Suppressor macrophage (primary cell): Measurements from ENCODE around the gene COCH.
A peak's percentile ranks its signal among the peaks of the same experiment; 100 is the strongest.
"Not testable (repeated sequence)": the region's sequence is repeated elsewhere in the genome, so short reads cannot be mapped to it uniquely, and the experiment has no call there.

Experiments used
- DNase-seq, 4 experiments: peaks; one replicate each; pipeline ENCODE4 v3.0.0-alpha.2; 2020 to 2022

The COCH gene

DNA sequence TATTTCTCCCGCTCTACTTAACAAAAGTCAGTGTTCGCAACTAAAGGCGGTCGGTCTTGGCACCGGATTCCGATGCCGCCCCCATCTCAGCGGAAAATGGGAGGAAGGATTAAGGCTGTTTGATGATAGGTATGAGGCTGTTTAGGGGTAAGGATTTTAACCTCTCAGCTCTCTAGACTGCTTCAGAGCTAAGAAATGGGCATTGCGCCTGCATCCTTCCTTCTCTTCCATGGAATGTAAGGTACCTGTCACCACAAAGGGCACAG is 1.4 kb downstream of the COCH start:
- no peak for DNase-seq

DNA sequence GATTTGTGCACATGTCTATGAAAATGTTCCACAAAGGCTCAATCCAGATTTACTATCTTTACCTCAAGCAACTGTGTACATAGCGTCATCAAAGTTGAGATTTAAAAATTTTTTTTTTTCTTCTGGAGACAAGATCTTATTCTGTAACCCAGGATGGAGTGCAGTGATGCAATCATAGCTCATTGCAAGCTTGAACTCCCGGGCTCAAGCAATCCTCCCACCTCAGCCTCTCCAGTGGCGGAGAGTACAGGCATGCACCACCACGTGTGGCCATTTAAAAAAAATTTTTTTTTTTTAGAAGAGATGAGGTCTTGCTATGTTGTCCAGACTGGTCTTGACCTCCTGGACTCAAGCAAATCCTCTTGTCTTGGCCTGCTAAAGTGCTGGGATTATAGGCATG is 2.3 kb downstream of the COCH start:
- no peak for DNase-seq

DNA sequence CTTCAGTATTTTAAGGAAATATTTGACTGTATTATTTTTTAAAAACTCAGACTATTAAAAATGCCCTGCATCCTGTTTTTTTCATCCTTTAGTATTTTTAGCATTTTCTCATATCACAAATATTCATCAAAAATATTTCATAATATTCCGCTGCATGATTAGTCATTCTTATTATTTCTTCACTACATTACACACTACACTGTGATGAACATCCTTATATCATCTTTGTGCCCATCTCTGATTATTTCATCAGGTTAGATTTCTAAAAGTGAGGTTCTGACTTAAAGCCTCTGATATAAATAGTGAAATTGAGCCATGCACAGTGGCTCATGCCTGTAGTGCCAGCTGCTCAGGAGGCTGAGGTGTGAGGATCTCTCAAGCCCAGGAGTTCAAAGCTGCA is 8.1 kb downstream of the COCH start:
- DNase-seq: peak in 1 of 4 experiments; percentile 31

DNA sequence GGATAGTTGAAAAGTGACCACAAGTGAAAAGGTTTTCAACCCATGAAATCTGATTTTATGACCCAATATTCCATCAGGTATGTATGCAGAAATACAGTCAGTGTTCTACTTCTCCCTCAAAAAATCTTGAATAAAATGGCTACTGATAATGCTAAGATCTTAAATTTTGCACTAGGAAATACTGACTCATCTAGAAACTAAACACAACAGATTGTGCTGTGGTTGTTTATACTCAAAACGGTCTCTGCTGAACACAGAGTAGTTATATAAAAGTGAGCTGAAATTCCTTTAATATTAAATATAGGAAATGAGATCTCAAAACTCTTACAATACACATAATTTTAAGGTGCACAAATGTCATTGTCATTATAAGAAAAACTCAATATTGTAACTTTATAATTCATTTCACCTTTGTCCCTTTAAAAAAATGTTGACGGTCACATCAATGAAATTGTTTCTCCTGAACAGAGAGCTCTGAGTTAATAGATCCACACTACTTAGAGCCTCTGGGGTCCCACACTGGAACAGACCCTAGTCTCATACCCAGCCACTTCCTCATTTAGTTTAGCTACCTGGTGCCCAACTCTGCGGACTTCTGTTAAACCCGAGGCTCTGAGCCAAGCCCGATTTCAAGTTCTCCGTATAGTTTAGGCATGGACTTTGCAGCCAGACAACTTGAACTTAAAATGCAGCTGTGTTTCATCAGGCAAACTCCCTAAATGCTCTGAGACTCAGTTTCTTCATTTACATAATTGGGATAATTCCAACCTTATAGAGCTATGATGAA is 9.3 kb downstream of the COCH start:
- no peak for DNase-seq

DNA sequence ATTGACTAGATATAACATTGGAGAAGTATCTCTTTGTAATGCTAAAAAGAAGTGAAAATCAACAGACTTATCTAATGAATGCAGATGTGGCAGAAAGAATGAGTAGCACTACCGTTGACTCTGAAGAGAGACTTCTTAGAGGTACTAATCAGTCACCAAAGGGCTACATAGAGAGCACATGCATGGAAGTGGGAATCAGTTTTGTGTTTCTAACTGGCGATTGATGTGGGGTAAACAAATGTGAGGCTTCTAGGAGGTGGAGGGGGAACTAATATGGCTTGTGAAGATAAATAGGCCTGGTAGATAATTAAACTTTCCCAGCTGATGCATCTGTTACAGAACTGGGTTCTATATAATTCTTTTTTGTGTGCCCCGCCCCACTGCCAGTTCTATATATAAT is 10.5 kb downstream of the COCH start:
- DNase-seq: no peak

DNA sequence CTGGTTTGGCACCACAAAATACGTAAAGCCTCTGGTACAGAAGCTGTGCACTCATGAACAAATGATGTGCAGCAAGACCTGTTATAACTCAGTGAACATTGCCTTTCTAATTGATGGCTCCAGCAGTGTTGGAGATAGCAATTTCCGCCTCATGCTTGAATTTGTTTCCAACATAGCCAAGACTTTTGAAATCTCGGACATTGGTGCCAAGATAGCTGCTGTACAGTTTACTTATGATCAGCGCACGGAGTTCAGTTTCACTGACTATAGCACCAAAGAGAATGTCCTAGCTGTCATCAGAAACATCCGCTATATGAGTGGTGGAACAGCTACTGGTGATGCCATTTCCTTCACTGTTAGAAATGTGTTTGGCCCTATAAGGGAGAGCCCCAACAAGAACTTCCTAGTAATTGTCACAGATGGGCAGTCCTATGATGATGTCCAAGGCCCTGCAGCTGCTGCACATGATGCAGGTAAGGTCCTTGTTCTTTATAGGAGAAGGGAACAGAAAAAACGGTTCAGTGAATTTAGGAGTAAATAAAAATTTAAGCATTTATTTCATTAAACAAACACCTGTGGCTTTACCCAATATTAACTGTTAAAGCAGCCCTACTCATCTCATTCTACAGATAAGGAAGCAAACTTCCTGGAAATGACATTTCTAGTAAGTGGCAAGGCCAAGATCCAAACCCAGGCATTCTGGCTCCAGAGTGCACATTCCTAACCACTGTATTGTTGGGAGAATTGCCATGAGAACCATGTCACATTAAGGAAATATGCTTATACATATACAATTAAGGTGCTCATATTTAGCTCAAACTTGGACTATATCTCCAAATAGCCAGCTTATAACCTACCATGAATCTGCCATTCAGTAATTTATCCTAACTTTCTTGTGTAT is 11.7 kb downstream of the COCH start:
- no peak for DNase-seq

DNA sequence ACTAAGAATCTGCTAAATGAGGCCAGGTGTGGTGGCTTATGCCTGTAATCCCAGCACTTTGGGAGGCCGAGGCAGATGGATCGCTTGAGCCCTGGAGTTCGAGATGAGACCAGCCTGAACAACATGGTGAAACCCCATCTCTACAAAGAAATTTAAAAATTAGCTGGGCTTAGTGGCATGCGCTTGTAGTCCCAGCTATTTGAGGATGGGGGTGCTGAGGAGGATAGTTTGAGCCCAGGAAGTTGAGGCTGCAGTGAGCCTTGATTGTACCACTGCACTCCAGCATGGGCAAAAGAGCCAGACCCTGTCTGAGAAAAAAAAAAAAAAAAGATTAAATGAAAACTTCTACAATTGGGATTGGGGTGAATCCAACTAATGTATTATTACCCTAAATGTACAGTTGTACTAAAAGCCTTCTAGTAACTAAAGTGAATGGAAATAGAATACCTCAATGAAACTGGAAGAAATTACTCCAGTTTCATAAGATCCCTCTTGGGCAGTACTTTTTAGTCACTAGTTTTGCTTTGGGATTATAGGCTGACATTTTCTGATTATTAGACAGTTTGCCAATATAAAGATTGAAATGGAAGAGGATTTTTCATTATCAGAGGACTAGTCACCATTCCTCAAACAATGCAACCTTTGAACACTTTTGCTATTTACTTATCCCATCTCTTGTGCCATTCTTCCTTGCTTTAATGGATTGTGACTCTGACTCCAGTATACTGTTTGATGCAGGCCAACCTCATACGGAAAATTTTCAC is 14.3 kb downstream of the COCH start:
- DNase-seq: no peak

DNA sequence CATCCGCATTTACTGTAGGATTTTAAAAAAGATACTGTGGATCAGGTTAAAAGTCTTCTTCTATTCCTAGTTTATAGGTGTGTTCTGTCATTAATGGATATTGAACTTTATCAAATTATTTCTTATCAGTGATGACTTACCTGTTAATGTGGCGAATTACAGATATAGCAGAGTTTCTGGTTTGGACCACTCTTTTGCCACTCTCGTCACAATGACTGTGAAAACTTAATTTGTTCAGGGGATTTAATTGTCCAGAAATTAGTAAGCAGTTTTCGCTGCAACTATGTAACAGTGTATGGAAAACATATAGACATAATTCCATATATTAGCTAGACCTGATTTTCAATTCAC is 14.9 kb downstream of the COCH start:
- no peak for DNase-seq

DNA sequence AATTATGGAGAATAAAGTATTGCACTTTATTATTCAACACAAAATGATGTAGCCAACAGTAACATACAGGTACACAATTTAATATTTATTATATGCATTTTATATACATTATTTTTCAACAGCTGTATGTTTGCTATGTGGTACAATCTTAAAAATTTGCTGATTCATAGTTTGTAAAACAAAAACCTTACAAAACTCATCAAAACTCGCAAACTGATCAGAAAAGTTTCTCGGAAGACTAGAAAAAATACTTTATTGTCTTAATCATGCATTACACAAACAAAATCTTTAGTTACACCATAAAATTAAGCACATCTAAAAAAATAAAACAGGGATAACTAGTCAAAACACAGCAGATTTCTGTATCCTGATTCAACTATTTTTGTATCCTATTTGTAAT is 19.5 kb downstream of the COCH start:
- no peak for DNase-seq

DNA sequence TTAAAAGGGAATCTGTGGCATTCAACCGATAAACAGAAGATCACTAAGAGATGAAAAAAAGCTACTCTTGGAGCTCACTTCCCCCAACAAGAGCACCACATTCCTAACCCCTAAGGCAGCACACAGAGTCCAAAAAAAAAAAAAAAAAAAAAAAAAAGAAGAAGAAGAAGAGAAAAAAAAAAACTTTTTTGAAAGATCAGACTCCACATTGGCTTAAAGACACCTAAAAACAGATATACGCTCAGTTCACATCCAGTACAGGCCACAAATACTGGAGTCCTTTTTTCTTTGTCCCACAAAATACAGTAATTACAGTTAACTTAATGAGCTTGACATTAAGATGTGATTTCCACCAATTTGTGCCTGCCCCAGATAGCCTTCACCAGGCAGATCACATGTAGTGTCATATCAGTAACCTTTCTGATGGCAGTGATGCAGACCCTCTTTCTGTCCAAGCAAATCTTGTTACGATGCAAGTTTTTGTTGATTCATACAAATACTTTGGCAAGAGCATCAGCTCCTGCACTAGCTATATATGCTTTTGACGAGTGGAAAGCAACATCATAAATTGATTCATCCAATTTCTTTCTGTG is 20.7 kb downstream of the COCH start:
- no peak for DNase-seq

DNA sequence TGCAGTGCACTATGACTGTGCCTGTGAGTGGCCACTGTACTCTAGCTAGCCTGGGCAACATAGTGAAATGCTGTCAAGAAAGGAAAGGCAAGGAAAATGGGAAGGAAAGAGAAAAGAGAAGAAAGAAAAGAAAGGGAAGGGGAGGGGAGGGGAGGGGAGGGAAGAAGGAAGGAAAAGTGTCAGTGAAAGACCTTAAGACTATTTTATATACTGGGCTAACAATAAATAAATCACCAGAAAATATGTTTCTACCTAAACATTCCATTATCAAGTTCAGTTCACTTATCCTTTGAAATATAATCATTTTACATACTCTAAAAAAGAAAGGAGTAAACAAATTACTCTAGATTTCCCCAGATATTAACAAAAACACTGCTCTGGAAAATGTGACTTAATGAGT is 22.1 kb downstream of the COCH start:
- no peak for DNase-seq

DNA sequence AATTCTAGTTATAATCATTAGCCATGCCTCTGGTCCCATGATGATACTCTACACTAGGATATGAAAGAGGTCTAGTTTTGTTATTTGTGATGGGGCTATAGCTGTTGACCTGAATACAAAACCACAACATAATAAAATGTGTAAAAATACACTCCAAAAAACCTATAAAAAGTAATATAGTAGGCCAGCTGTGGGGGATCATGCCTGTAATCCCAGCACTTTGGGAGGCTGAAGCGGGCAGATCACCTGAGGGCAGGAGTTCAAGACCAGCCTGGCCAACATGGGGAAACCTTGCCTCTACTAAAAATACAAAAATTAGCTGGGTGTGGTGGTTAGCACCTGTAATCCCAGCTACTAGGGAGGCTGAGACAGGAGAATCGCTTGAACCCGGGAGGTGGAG is 22.8 kb downstream of the COCH start:
- DNase-seq: not testable (repeated sequence)

DNA sequence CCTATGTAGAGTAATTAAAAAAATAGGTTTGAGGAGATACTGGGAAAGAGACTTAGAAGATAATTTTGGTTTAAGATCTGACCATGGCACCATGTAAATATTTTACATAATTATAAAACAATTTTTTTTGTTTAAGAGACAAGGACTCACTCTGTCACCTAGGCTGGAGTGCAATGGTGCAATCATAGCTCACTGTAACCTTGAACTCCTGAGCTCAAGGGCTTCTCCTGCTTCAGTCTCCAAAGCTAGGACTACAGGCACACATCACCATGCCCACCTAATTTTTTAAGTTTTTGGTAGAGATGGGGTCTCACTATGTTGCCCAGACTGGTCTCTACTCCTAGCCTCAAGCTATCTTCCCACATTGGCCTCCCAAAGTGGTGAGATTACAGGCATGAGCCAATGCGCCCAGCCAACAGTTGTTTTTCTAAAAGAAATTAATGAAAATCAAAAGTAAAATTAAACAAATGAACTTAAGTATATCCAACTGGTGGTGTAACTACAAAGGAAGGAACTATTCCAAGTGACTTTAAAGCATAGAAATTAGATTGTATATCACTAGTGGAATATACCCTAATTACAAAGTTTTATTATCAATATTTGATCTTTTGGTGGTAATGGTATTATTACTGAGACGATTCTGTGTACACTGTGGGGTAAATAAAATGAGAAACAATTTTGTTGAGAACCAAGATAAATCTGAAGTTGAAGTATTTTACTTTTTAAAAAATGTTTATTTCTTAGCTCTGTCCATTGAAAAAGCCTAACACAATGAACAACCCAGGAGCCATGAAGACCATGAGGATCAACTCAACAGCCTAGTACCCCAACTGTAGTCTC is 29.1 kb downstream of the COCH start:
- DNase-seq: no peak

DNA sequence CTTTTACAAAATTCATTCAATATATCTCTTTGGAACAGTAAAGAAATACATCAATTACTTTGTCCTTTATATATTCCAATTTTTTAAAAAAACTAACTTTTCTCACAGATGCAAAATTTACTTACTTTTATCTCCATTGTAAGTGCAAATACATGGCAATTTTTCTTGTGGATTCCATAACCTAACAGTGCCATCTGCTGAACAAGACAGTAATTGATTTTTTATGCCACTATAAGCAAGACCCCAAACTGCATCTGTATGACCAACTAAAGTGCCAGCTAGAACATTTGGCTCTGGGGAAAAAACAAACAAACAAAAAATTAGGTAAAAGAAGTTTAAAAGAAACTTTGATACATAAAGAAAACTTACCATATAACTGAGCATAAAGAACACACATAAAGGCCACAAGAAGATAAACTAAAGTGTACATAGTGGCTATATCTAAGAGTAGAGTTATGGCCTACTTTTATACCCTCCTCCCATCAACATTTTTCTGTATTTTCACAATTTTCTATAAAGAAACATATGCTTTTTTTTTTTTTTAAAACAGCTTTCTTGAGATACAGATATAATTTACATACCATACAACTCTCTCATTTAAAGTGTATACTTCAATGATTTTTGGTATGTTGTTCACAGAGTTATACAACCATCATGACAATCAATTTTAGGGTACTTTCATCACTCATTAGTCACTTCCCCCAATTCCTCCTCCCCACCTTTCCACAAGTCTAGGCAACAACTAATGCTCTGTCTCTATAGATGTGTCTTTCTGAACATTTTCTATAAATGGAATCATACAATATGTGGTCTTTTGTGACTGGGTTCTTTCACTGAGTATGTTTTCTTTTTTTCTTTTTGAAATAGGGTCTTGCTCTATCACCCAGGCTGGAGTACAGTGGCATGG is 32.6 kb downstream of the COCH start:
- peak in 2 of 4 experiments; percentile 4 to 30 for DNase-seq

DNA sequence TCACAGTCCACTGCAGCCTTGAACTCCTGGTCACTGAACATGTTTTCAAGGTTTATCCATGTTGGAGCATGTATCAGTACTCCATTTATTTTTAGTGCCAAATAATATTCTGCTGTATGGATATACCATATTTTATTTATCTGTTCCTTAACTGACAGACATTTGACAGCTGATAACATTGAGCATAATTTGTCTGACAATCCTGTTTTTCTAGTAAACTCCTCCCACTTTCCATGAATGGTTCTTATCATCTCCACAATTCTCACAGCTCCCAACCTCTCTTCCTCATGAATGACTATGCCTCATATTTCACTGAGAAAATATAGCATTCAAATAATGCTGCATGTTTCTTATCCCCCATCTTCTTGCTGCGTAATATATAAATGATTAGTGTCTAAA is 33.3 kb downstream of the COCH start:
- DNase-seq: no peak

DNA sequence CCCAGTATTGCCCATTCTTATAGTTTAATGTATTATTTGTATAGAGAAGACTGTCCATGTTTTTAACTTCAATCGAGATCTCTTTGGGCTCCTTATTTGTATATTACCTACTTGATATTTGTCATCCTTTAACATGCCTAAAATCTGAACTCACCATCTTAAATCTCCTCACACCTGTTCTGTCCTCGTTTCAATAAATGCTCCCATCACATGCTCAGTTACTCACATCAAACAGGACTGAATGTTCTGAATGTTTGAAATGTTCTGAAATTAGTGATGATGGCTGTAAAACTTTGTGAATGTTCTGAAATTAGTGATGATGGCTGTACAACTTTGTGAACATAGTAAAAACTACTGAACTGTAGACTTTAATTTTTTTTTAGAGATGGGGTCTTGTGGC is 34.5 kb downstream of the COCH start:
- no peak for DNase-seq

DNA sequence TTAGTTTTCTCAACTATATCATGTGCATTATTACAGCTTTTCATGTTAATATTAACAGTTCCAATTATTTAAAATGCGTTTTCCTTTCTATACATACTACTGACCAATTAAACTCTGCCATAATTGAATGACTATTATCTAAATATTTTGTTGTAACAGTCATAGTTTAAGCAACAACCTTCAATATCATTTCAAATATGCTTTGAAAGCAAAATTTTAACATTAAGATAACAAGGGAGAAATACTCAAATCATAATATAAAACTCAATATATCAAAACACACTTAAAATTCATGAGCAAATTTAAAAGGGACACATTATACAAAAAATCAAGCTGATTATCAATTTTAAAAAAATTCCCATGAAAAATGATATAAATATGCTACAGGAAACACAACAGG is 40.5 kb downstream of the COCH start:
- DNase-seq: no peak

DNA sequence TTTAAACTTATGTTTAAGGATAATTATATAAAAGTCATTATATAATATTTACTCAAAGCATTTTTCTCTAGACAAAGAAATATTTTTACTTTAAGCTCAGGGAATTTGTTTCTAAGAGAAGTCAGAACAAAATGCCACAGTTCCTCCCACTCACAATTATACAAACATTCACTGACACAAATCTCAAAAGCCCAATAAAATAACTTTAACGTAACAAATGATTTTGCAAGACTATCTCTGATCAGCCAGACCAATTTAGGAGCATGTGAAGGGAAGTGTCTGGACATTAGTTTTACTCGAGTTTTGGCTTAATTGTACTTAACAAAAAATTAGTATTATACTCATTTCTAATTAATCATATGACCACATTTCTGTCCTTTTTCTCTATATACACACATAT is 41.2 kb downstream of the COCH start:
- no peak for DNase-seq

DNA sequence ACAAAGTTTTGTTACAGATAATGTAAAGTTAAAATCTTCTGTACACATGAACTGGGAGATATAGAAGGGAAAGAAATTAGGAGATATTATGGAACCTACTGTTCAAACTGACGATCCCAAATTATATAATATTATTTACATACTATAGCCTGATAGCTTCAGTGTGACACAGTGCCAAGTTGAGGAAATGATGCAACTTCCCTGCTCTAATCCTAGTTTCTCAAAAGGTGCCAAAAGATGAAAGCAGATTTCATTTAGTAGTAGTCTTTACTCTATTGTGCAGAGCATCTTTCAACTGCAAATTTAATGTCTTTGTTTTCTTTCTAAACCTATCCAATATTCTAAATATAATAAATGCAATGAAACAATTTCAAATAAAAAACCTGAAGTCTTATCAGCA is 46.9 kb downstream of the COCH start:
- DNase-seq: peak in 3 of 4 experiments; percentile 8 to 31 (median 14)

DNA sequence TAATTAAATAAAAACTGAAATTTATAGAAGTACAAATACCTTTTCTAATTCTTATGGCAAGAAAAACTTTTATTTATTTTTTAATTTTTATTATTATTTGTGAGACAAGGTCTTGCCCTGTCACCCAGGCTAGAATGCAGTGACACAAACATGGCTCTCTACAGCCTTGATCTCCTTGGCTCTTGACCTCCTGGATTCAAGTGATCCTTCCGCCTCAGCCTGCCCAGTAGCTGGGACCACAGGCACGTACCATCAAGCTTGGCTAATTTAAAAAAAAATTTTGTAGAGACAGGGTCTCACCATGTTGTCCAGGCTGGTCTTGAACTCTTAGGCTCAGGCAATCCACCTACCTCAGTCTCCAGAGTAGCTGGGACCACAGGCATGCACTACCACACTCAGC is 47.4 kb downstream of the COCH start:
- no peak for DNase-seq

DNA sequence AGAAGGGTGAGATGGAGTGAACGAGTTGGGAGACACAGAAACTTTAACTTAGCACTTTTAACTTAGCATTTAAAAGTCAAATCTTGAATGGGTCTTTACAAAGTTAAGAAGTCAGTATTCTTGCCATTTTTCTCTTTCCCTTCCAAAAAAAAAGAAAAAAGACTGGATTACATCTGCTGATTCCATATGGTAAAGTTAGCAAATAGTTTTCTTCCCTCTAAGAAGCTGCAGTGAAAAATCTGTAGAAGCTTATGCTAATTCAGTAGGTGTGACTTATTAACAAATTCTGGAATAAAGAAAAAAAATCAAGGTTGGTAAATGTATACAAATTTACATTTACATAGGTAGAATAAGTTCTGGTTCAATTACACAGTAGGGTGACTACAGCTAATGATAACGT is 50.9 kb downstream of the COCH start:
- DNase-seq: no peak
